Measurements from ENCODE around the gene TRIP4.
"Not testable (repeated sequence)": the region's sequence is repeated elsewhere in the genome, so short reads cannot be mapped to it uniquely, and the experiment has no call there.

TRIP4 gene

GRCh38 chr15:64383760-64384159 lies 3.9 kb upstream of the TRIP4 start:
- no peak for FAIRE-seq

DNA sequence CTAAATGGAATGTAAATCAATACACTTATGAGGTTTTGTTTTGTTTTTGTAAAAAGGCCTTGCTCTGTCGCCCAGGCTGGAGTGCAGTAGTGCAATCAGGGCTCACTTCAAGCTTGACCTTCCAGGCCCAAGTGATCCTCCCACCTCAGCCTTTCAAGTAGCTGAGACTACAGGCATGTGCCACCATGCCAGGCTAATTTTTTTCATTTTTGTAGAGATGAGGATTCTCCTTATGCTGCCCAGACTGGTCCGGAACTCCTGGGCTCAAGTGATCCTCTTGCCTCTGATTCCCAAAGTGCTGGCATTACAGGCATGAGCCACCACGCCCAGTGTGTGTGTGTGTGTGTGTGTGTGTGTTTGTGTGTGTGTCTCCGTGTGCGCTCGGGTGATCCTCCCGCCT lies 1.3 kb upstream of the TRIP4 start:
- FAIRE-seq: no peak

GRCh38 chr15:64389036-64389435 lies 1.4 kb downstream of the TRIP4 start:
- FAIRE-seq: no peak

GRCh38 chr15:64392471-64392870 lies 4.8 kb downstream of the TRIP4 start:
- FAIRE-seq: not testable (repeated sequence)

- no peak for FAIRE-seq
Observed at GRCh38 chr15:64396789-64397188, 9.2 kb downstream of the TRIP4 start.

DNA sequence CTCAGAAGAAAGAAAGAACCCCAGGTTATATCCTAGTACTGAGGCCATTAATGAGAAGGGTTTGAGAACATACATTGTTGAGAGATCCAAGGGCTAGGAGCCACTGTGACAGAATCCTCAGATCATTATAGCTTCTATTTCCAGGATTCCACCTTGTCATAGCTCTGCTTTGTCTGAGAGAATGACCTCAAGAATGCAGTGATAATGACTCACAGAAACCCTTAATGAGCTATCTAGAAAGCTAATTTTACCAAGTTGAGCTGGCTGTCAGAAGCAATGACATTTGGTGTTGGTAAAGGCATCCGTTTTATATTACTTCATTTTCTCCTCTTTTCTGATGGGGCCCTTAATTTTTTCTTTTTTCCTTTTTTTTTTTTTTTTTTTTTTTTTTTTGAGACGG lies 10.9 kb downstream of the TRIP4 start:
- no peak for FAIRE-seq

DNA sequence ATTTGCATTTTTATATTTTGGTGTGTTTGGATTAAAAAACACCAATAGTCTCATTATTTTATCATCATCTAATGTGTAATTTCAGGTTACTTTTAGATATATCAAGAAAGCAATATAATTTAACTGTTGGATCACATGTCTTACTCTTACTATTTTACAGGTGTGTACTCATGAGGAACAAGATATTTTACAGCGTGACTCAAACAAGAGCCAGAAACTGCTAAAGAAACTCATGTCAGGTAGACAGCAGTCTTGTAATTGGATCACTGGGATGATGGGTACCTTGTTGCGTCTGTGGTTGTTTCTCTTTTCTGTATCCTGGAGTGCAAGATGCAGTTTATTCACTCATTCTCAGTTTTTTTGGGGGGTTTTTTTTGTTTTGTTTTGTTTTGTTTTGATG lies 12.9 kb downstream of the TRIP4 start:
- no peak for FAIRE-seq

DNA sequence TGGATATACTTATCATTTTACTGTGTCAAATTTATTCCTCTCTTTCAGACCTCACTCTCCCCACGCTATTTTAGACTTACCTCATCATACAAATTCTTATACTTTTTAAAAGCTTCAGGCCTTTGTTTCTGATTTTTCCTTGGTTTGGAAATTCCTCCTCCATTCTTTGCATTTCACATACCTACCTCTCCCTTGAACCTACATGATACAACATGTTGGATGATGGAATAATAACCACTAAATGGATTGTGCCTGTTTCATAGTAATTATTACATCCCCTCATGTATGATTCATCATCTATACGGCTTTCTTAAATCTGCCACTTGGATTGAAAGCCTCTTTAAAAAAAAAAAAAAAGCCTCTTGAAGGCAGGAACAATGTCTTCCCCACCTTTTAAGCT lies 24.6 kb downstream of the TRIP4 start:
- no peak for FAIRE-seq

DNA sequence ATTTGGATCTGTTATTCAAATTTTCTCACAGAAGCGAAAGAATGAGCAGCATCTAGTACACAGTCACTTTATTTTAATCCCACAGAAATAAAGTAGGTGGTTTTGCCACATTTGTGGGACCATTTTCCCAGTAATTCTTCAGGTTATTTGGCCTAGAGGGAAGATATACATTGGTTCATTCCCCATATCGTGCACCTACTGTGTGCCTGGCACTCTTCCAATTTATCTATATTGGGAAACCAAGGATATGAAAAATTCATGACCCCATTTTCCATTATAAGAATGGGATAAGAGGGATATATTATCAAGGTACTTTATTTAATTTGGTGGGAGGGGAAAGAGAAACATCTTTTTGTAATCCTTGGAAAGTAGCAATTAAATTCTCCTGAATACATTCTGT lies 35.1 kb downstream of the TRIP4 start:
- FAIRE-seq: no peak

GRCh38 chr15:64423970-64424369 lies 36.3 kb downstream of the TRIP4 start:
- no peak for FAIRE-seq

DNA sequence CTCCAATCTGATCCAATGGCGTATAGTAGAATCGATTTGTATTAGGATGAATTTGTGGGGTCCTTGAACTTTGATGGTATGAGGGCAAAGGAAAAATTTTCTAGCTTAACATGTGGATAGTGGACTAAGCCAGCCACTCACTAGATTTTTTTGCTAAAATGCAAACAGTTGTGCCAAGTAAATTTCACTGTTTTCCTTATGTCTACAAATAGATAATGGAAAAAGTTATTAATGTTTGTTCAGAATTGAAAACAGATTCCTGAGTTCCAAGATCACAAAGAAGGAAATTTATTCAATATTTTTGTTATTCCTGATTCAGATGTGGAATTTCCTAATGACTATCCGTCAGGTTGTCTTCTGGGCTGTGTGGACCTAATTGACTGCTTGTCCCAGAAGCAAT lies 37.6 kb downstream of the TRIP4 start:
- FAIRE-seq: no peak

- FAIRE-seq: peak; percentile 85
Observed at GRCh38 chr15:64426845-64427465, 39.3 kb downstream of the TRIP4 start.

DNA sequence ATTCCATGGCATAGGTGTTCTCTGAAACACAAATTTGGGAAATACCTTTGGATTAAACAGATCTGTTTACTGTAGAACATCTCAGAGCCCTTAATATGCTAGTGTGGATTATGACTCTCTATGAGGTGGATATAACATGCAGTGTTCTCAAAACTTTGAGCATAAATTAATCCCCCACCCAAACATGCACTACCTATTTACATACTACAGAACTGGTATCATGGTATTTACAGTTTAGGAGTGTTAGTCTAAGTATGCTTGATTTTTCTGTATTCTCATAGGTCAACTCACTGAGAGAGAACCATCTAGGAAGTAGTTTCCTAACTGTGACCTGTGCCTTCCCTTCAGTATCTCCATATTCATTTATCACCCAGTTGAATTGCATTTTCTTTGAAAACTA lies 41.8 kb downstream of the TRIP4 start:
- no peak for FAIRE-seq

GRCh38 chr15:64430000-64430735 lies 42.5 kb downstream of the TRIP4 start:
- no peak for FAIRE-seq

- FAIRE-seq: no peak
Observed at GRCh38 chr15:64437982-64438381, 50.3 kb downstream of the TRIP4 start.

GRCh38 chr15:64438653-64439447 lies 51.2 kb downstream of the TRIP4 start:
- no peak for FAIRE-seq

GRCh38 chr15:64441852-64442251 lies 54.2 kb downstream of the TRIP4 start:
- no peak for FAIRE-seq

DNA sequence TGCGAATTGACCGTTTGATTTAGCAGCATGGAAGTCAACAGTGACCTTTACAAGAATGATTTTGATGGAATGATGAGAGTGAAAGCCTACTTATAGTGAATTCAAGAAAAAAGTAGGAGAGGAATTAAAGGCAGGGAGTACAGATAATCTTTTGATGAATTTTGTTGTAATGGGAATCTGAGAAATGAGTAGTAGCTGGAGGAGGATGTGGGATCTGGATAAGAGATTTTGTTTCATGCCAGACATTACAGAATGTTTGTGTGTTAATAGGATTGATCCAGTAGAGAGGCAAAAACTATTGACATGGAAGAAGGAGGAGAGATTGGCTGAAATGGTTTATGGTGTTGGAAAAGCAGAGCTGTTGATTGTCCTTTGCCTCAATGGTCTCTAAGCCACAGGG lies 55.4 kb downstream of the TRIP4 start:
- FAIRE-seq: no peak

DNA sequence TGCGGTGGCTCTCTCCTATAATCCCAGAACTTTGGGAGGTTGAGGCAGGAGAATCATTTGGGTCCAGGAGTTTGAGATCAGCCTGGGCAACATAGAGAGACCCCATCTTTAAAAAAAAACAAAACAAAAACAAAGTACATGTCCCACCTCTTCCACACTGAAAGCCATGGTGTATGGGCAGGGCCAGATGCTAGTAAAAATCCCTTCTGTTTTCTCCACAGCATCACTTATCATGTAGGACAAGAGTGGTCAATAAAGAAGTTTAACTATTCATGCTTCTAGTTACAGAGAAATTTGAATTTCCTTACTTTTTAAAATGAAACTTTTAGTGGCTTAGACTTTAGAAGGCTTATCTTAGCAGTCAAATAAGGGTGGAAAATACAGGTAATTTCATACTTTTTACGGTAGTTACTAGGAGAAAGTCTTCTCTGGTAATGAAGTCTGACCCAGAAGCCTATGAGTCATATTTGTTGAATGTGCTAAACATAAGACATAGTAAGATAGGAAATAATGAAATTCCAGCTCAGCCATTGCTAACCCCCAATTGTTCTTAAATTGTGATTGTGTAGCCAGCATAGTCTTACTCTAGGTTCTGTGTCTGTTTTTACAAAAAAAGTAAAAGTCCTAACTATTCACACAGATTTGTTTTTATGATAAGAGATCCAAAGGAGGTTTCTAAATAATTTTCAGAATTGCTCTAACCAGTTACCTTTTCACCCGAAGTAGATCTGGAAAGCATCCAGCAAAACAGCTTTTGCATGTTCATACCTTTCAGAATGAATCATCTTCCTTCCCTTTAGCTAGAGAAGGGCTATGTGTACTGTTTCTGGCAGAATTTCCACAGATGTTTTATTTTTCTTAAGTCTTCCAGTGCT lies 56.3 kb downstream of the TRIP4 start:
- no peak for FAIRE-seq

DNA sequence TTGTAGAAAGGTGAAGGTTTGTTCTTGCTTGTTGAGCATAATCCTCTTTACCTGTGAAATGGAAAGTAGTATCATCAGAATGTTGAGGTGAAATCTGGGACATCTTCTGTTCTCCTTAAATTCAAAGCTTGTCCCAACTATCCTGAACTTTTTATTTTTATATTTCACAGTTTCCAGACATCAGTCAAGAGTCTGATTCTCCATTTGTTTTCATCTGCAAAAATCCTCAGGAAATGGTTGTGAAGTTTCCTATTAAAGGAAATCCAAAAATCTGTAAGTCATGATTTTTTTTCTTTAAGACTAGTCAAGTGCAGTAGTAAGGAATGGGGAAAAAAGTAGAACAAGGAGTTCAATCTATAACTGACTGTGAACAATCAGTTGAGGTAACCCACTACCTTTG lies 57.2 kb downstream of the TRIP4 start:
- peak; percentile 15 for FAIRE-seq

GRCh38 chr15:64447536-64448315 lies 60.1 kb downstream of the TRIP4 start:
- no peak for FAIRE-seq

Measured in G401.6 (cell line).